GM21723 (cell line): ENCODE results near the gene SUN5.

Experiments
- ATAC-seq: cut with Tn5 transposase; IDR thresholded peaks from one replicate; pipeline ENCODE4 v1.9.1; 2021; ENCODE audit warnings: mild to moderate bottlenecking, moderate library complexity; ENCODE audit not compliant: unreplicated experiment

SUN5 gene

GRCh38 chr20:33014336-33015113, 10.3 kb upstream of the SUN5 start:
- no peak for ATAC-seq

GRCh38 chr20:33013701-33014326, 9.6 kb upstream of the SUN5 start:
- ATAC-seq, result no peak

- ATAC-seq, result no peak
Measured at GRCh38 chr20:33012327-33013189, 8.3 kb upstream of the SUN5 start.

GRCh38 chr20:33010674-33011449, 6.6 kb upstream of the SUN5 start:
- ATAC-seq, result no peak

GRCh38 chr20:33010133-33010504, 5.9 kb upstream of the SUN5 start:
- no peak for ATAC-seq

GRCh38 chr20:33009214-33010132, 5.2 kb upstream of the SUN5 start:
- ATAC-seq, result no peak

GRCh38 chr20:33008336-33009213, 4.3 kb upstream of the SUN5 start:
- no peak for ATAC-seq

GRCh38 chr20:33007376-33008335, 3.4 kb upstream of the SUN5 start, which contains the start of gene BPIFB2:
TSS of gene BPIFB2 (plus strand) at chr20:33007704. CDS start at chr20:33008575, 871 bp downstream.
- no peak for ATAC-seq

GRCh38 chr20:33006776-33007375, 2.6 kb upstream of the SUN5 start:
- ATAC-seq, result no peak

GRCh38 chr20:33005908-33006775, 1.9 kb upstream of the SUN5 start:
- no peak for ATAC-seq

GRCh38 chr20:33005132-33005566, 916 bp upstream of the SUN5 start:
- ATAC-seq, result no peak

GRCh38 chr20:33002087-33002808, 2.0 kb downstream of the SUN5 start:
- ATAC-seq, result no peak

- ATAC-seq, result no peak
Measured at GRCh38 chr20:33000802-33001466, 3.3 kb downstream of the SUN5 start.

GRCh38 chr20:32999603-33000250, 4.5 kb downstream of the SUN5 start:
- no peak for ATAC-seq
